NCI-H526 (cell line): Measurements from ENCODE around the gene POR.

Source experiments
- DNase-seq, 2 experiments: peaks; one replicate each; lab custom pipeline; 2025; lab: John Stamatoyannopoulos, UW

The POR gene

GRCh38 chr7:75979759-75980429 lies 64.9 kb downstream of the POR start:
- DNase-seq: no peak

DNA sequence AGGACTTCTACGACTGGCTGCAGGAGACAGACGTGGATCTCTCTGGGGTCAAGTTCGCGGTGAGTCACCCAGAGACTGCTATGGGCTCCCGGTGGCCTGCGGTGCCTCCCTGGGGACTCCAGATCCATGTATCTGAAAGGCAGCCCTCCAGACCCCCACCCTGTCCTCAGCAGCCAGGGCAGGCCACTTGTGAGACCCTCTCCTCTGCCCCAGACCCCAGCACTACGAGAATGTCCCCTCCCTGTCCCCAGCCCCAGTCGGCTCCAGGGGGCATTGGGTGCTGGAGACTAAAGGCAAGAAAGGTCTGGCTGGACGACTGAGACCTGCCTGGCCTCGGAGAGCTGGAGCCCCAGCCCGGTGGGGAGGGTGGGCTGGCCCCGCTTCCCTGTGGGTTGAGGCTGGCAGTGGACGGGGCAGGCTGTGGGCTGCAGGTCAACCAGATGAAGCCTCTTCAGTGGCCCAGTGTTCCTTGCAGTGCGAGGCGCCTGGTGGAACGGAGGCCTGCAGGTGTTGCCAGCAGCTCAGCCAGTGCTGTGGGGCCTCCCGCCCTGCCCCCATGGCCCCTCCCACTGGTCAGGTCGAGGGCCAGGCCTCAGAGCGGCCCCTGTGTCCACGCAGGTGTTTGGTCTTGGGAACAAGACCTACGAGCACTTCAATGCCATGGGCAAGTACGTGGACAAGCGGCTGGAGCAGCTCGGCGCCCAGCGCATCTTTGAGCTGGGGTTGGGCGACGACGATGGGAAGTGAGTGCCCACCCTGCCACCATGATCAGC lies 65.7 kb downstream of the POR start:
- no peak for DNase-seq

- DNase-seq: no peak
Measured at GRCh38 chr7:75981203-75981452, 66.2 kb downstream of the POR start.

DNA sequence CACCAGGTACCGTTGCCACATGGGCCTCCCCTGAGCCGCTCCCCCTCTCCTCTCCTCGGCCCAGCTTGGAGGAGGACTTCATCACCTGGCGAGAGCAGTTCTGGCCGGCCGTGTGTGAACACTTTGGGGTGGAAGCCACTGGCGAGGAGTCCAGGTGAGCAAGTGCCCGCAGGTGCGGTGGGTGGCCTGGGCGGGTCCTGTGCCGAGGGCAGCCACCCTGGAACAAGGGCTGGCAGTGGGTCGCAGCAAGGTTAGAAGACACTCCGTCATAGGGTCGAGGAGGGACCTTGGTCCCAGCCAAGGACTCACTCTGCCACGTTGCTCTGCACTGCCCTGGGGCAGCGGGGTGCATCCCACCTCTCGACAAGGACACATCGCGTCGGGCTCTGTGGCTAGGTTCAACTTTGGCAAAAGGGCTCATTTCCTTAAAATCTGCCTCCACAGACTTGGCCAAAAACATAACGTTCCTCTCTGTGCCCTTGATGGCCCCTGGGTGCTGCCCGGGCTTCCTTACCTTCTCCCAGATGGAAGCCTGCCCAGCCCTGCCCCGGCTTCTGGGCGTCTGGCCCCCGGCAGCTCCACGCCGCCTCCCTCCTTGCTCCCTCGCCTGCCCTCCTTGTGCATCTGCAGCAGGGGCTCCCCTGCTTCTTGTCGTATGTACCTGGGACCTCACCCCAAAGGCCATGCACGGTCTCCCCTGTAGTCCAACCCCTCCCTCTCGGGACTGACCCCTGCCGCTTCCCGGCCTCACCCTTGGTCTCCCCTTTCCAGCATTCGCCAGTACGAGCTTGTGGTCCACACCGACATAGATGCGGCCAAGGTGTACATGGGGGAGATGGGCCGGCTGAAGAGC lies 66.7 kb downstream of the POR start:
- no peak for DNase-seq

DNA sequence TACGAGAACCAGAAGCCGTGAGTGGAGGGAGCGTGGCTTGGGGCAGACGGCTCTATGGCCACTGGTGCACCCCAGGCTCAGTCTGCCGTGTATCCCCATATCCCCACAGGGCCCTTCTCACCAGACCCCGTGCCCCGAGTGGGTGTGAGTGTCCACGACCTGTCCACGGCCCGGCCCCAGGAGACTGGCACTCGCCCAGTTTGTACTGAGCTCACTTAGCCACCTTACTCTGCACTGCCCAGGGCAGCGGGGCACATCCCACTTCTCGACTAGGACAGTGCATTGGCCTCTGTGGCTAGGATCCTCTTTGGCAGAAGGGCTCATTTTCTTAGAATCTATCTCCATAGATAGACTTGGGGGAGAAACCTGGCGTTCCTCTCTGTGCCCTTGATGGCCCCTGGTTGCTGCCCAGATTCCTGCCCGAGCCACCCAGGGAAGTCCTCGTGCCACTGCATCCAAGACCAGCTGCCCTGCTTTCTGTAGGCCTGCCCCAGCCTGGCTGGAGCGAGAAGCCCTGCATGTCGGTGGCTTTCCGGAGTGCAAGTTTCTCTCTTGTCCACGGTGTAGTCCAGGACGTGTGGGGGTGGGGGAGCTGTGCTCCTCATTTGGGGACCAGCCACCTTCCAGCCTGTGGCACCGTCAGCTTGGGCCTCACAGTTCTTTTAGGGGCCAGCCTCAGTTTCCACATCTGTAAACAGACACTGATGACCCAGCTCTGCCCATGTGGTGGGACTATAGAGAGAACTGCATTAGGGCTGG lies 67.5 kb downstream of the POR start:
- DNase-seq: no peak

DNA sequence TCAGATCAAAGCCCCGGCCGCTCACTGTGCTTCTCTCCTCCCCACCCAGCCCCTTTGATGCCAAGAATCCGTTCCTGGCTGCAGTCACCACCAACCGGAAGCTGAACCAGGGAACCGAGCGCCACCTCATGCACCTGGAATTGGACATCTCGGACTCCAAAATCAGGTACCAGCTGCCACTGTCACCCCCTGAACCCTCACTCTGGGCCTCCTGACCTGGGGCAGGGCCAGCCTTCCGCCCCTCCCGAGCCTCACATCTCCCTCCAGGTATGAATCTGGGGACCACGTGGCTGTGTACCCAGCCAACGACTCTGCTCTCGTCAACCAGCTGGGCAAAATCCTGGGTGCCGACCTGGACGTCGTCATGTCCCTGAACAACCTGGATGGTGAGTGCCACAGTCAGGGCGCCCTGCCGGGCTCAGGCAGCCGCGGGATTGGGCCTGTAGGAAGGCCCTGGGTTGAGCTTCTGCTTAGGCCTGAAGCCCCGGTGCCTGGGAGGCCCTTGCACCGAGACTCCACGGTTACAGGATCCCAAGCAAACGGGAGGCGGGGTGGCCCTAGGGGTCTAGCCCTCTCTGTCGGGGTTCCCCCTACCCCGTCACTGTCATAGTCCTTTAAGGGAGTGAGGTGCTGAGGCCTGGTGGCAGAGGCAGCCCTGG lies 68.6 kb downstream of the POR start:
- DNase-seq: no peak

DNA sequence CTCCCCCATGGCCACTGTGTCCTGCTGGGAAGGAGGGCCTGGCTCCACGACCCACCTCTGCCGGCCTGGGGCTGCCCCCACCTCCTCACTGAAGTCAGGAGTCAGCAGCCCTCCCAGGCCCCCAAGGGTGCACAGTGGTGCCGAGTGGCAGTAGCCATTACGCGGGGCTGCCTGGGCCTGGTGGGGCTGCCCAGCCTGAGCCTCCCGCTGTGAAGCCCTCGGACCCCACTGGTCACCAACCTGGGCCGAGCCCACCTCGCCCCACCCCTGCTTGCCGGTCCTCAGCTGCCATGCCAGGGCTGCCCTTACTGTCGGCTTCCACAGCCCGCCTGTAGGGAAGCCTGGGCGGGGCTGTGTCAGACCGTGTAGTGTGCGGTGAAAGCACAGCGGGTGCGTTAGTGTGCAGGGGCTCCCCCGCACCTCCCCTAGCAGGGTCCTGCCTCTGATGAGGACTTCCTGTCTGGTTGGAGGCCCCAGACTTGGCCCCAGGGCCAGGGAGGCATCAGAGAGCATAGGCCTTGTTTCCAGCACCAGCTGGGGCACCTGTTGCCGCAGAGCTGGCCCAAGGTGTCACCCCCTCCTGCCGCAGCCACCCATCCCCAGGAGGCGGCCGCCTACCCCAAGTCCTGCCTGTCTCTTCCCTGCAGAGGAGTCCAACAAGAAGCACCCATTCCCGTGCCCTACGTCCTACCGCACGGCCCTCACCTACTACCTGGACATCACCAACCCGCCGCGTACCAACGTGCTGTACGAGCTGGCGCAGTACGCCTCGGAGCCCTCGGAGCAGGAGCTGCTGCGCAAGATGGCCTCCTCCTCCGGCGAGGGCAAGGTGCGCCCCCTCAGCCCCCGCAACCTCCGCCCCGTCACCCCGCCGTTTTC lies 69.4 kb downstream of the POR start:
- DNase-seq: no peak

- DNase-seq: no peak
Measured at GRCh38 chr7:75985009-75985517, 70.1 kb downstream of the POR start.

DNA sequence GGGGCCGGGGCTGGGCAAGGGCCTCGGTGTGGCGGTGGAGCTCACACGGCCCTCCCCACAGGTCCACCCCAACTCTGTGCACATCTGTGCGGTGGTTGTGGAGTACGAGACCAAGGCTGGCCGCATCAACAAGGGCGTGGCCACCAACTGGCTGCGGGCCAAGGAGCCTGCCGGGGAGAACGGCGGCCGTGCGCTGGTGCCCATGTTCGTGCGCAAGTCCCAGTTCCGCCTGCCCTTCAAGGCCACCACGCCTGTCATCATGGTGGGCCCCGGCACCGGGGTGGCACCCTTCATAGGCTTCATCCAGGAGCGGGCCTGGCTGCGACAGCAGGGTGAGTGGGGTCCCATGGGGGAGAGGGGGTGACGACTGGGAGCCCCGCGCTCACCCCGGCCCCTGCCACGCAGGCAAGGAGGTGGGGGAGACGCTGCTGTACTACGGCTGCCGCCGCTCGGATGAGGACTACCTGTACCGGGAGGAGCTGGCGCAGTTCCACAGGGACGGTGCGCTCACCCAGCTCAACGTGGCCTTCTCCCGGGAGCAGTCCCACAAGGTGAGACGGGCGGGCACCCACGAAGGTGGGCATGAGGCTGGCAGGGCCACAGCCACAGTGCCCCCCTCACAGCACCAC lies 70.7 kb downstream of the POR start:
- DNase-seq: no peak

DNA sequence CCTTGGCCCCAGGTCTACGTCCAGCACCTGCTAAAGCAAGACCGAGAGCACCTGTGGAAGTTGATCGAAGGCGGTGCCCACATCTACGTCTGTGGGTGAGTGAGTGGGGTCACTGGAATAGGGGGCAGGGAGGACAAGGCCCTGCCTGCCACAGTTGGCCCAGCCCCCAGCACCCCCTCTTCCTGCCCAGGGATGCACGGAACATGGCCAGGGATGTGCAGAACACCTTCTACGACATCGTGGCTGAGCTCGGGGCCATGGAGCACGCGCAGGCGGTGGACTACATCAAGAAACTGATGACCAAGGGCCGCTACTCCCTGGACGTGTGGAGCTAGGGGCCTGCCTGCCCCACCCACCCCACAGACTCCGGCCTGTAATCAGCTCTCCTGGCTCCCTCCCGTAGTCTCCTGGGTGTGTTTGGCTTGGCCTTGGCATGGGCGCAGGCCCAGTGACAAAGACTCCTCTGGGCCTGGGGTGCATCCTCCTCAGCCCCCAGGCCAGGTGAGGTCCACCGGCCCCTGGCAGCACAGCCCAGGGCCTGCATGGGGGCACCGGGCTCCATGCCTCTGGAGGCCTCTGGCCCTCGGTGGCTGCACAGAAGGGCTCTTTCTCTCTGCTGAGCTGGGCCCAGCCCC lies 71.3 kb downstream of the POR start:
- no peak for DNase-seq

GRCh38 chr7:75987026-75987804 lies 72.3 kb downstream of the POR start:
- DNase-seq: no peak

- DNase-seq: no peak
Measured at GRCh38 chr7:75987805-75988567, 73.0 kb downstream of the POR start.

GRCh38 chr7:75988568-75989499 lies 73.9 kb downstream of the POR start:
- no peak for DNase-seq

DNA sequence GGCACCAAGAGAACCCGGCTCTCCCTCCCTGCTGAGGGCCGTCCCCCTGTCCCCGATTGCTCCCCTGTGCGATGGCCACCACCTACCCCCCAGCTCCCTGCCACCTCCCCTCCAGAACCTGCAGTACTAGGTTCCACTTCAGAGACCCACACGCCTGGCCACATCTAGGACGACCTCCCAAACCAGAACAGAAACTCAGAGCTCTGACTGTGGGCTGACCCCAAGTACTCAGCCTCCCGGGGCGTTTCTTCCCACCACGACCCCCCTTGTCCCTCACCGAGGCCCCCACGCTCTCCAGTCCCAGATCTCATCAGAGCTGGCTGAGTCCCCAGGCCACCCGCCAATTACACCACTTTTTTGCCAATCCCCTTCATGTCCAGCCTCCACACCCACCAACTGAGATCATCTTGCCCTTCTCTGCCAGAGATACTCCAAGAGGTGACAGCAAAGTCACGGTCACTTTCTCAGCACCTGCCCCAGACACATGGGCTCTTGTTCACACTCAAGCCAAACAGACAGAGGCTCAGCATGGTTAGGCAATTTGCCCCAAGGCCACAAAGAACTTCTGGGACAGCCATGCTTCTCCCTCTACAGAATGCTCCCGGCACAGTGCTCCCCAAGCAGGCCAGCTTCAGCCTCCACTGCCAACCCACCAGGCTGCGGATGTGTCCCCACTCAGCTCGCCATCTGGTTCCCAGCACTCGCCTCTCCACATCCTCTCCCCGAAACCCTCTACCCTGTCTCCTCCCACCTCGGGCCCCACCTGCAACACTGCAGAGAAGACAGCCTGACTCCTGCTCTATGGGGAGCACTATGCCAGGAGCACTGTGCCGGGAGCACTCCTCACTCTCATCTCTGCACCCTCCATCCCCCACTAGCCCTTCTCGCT lies 74.8 kb downstream of the POR start:
- no peak for DNase-seq

- no peak for DNase-seq
Measured at GRCh38 chr7:75991531-75992082, 76.7 kb downstream of the POR start.
